ENCODE data around the gene SCAMP5. TPM values are rescaled to one million over a fixed set of nuclear protein-coding genes. Genes with fewer than 3 reads are reported as not detected.

Gene SCAMP5
- total RNA-seq, 1 donor from 2014 or later = 0.62 TPM

DNA sequence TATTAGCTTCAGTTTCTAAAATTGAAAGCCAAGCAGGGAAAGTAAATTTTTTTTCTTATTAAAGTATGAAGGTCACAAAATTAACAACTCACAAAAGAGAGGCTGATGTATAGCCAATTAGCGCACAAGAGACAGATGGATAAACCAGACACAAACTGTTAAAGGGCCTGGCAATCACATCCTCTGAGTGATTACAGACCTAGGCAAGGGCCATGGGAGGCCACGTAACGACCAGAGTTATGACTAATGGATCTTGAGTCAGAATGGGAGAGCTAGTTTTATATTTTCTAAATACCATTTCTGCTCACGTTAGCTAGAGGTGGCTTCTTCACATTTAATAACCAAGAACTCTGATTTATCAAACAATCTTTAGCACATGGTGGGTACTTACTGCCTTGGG, 17.8 kb upstream of the SCAMP5 start:
- DNase-seq = no peak

DNA sequence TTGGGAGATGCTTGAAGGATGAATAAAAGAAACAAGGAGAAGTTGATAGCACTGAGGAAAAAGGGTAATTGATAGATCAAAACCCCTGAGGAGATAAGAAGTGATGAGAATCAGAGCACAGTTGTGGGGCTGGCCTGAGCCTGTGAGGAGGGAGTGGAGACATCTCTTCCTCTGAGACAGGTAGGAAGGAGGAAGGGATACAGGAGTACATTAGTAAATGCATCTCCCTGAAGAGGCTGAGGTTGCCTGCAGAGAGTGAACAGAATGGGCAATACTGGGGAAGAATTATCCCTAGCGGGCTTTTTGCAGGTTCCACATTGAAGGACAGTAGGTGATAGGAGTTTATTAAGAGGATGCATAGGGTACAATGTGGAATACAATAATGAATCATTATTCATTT, 17.3 kb upstream of the SCAMP5 start:
- no peak for DNase-seq

DNA sequence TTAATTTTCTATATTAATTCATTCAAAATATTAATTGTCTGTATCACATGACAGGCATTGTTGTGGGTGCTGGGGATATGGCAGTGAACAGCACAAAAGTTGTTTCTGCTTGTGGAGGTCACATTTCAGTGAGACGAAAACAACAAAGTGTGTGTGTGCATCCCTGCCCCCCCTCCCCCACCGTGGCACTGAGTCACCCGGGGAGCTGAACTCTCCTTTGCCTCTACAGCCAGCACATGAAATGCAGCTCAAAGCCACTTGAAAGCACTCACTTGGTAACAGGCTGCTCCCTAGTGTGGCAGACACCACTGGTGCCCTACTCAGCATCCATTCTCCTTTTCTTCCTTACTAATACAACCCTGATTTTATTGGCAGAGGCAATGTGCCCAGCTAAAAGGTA, 16.9 kb upstream of the SCAMP5 start:
- no peak for DNase-seq

DNA sequence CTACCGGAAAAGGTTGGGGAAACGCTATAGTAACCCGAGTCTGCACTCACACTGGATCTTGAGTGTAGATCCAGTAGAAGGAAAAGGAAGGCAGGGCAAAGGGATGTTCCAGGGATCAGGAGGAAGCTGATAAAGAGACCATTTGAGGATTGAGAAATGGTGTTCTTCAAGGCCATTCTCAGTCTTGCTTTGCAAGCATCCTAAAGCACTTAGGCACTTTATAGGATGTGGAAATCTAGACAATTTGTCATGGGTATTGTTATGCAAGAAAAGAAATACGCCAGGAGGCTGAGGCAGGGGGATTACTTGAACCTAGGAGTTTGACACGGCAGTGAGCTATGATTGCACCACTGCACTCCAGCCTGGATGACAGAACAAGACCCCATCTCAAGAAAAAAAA, 13.2 kb upstream of the SCAMP5 start:
- DNase-seq = no peak

DNA sequence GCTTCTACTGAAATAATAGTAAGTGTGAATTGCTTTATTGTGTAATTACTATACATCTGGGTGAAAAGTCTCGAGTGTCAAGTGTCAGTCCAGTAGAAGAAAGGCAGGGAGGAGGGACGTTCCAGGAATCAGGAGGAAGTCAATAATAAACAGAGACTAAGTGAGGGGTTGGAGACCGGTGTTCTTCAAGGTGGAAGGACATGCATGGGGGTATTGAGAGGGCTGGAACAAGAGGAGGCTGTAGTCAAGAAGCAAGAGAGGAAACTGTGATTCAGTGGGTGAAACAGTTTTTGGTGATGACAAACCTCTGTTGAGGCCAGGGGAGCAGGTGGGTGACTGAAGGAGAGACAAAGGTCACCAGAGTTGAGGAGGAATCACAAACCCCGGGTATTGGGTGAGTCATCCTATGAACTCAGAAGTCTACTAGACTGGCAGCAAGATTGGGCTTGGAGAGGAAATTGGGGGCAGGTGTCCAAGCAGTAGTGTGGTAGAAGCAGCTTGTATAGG, 11.6 kb upstream of the SCAMP5 start:
- no peak for DNase-seq

DNA sequence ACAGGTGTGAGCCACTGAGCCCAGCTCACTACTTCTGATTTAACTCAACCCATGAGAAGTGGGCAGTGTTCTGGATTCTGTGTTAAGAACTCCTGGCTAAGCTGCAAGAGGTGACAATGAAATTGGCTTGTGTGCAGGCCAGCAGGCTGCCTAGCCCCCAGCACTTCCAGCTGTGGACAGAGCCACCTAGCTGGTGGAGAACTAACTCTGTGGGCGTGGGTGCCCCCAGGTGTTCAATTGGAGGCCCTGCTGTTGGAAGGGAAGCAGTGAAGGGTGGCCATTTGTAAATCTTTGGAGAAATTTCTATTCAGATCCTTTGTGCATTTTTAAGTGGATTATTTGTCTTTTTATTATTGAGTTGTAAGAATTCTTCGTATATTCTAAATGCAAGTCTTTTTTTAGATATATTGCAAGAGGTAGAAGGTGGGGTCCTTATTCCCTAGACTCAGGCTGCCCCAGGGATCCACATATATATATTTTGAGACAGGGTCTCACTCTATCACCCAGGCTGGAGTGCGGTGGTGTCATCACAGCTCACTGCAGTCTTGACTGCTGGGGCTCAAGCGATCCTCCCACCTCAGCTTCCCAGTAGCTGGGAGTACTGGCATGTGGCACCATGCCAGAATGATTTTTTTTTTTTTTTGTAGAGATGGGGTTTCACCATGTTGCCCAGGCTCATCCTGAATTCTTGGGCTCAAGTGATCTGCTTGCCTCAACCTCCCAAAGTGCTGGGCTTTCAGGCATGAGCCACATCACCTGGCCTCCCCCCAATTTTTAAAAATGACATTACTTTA, 7.2 kb upstream of the SCAMP5 start:
- no peak for DNase-seq

DNA sequence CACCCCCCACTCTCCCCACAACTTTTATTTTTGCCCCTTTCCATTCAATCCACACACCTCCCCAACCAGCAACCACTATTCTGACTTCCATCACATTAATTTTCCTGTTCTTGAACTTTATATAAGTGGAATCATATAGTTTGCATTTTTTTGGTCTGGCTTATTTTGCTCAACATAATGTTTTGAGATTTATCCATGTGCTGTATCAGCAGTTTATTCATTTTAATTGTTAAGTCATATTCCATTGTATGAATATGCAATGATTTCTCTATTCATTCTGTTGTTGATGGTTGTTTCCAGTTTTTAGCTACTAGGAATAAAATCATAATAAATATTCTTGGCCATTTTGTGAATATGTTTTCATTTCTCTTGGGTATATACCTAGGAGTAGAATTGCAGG, 5.8 kb upstream of the SCAMP5 start:
- DNase-seq = no peak

DNA sequence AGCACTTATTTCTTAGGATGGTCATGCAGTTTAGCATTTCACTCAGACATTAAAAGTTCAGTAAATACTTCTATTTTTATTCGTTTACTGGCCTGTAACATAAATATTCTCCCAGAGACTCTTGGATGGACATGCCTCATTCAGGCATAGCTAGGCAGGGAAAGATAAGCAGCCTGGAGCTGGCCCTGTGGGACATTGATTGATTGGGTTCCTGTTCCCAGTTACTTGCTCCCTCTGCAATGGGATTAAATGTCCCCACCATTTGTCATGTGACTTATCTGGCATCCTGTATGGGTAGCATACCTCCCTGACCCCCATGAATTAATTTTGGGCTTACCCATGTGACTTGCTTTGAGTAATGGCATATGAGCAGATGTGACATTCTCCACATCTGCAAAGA, 2.7 kb upstream of the SCAMP5 start:
- DNase-seq = no peak

DNA sequence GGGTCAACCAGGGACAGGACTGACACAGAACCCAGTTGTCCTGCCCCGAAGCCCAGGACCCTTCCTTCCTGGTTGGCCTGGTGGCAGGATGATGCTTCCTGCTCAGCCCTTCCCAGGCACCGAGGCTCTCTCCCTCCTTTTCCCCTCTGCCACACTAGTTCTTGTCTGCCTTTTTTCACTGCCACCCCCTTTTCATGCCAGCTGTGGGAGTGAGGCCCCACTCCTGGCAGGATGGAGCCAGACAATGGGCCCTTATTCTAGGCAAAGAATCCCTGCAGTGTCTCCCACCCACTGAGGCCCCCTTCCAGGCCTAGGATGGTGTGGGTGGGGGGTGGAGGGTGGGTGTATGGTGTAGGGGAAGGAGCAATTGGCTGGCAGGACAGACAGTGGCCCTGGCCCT, 1.1 kb upstream of the SCAMP5 start:
- no peak for DNase-seq

DNA sequence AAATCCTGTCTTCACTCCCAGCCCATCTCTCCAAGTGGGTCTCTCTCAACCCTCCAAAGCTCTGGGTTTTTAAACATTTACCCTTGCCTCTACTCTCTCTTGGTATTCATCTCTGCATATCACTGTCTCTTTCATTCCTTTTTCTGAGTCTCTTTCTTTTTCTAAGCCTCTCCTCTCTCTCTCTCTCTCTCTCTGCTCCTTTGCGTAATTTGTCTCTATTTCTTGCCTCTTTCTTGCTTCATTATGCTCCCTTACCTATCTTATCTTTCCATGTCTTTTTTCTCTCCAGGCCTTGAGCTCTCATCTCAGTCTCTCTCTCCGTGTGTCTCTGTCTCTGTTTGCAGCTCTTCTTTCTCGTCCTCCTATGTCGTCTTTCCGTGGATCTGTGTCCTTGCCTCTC, 678 bp upstream of the SCAMP5 start:
- DNase-seq = no peak

DNA sequence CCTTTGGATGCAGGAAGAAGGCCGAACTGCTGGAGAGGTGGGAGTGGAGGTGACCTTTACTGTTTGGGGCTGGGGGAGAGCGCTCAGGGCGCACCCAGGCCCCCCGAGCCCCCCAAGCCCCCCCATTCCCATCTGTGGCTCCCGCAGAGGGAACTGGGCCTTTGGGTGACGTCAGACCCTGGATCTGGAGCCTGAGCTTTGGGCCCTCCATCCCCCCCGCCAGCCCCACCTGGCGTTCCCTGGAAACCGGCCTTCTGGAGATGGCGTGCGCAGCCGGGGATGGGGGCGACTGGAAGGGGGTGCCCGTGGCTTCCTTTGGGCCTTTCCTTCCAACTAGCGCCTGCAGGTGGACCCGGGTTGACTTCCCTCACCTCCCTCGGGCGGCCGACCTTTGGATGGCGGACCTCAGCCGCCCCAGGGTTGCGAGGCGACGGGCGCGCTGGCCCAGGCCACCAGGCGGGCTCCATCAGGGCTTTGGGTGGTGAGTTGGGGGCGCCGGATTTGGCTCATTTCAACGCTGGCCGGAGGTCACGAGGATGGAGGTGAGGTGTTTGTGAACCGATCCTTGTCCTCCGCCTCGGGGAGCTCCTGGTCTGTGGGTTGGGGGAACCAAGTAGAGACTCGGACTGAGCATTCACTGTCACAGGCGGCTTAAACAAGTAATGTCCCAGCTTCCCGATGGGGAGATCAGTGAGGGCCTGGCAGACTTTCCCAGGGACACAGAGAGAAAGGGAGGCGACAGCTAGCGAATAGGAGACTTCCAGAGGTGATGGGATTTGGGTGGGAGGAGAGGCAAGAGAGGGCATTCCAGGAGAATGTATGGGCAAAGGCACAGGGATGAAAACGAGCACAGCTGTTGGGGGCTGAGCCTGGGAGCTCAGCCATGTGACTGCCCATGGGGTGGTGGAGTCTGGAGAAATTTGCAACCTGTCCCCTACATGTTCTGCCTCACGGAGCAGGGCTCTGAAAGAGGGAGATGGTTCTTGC, 709 bp downstream of the SCAMP5 start:
- DNase-seq = peak; percentile 41

DNA sequence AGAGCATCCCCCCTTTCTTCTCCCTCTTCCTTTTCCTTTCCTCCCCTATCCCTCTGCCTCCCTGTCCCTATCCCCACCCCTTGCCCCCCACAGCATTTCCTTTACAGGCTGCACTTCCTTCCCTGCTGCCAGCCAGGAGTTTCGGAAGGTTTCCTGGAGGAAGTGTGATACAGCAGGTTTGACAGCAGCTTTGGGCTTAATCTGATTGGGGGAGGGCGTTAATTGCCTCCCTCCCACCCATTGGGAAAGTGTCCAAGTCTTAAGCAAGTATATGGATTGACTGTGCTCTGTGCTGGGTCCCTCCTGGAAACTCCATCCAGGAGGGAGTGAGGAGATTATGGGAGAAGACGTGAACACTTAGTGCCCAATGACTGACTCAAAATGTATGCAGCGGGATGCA, 1.8 kb downstream of the SCAMP5 start:
- no peak for DNase-seq

DNA sequence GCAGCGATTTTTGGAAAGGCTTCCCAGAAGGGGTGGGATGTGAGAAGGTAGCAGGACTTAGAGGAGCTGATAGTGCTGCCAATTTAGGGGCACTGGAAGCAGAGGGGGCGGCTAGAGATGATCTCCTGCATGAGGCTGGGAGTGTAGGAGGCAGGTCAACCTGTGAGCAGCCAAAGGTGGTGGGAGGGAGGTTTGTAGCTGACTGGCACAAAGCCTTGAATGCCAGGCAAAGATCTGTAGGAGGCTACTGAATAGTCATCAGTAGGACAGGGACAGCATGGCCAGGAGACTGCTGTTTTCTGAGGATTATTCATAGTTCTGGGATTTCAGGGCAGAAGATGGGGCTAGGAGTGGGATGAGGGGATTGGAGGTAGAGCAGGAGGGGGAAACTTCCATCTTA, 2.2 kb downstream of the SCAMP5 start:
- DNase-seq = no peak

DNA sequence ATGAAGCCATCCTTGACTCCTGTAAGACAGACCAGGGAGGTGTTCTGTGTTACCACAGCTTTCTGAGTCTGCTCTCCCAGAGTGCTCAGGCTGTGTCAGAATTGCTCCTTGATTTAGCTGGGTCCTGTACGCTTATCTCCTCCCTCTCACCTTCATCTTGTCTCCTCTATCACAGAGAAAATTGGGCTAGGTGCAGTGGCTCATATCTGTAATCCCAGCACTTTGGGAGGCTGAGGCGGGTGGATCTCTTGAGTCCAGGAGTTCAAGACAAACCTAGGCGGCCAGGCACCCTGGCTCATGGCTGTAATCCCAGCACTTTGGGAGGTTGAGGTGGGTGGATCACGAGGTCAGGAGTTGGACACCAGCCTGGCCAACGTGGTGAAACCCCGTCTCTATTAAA, 5.9 kb downstream of the SCAMP5 start:
- no peak for DNase-seq

DNA sequence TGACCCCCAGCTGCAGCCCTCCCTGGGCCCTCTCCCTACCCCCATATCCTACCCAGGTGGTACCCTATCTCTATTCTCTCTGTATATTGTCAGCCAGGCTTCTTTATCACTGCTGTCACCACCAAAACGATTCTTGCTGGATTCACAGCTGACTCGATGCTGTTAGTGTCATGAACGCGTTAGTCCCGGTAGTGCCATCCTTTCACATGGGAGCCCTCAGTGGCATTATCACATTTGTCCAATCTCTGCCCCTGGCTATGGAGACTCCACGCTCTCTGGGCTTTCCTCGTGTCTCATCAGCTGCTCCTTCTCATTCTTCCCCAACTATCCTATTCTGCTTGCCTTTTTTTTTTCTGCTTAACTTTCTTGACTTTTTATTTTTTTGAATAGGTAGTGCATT, 7.0 kb downstream of the SCAMP5 start:
- no peak for DNase-seq

DNA sequence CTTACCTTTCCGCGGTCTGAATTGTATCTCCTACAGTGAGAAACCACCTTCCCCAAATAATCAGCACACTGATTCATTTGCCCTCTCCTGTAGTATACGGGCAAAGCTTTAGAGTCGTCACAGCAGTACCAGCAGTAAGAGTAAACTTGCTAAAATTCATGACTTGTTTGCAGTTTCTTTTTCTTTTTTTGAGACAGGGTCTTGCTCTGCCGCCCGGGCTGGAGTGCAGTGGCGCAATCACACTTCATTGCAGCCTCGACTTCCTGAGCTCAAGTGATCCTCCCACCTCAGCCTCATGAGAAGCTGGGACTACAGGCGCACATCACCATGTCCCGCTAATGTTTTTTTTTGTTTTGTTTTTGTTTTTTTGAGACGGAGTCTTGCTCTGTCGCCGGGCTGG, 11.9 kb downstream of the SCAMP5 start:
- DNase-seq = no peak

DNA sequence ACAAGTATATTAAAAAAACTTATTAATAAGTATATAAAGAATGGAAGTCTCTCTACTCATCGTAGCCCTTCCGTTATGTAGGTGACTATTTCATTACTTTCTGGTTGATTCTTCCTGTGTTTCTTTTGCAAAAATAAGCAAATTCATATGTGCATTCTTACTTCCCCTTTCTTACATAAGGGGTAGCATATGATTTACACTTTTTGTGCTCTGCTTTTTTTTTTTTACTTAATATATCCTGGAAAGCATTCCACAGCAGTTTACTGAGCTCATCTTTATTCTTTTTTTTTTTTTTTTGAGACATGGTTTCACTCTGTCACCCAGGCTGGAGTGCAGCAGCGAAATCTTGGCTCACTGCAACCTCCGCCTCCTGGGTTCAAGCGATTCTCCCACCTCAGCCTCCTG, 12.9 kb downstream of the SCAMP5 start:
- no peak for DNase-seq

DNA sequence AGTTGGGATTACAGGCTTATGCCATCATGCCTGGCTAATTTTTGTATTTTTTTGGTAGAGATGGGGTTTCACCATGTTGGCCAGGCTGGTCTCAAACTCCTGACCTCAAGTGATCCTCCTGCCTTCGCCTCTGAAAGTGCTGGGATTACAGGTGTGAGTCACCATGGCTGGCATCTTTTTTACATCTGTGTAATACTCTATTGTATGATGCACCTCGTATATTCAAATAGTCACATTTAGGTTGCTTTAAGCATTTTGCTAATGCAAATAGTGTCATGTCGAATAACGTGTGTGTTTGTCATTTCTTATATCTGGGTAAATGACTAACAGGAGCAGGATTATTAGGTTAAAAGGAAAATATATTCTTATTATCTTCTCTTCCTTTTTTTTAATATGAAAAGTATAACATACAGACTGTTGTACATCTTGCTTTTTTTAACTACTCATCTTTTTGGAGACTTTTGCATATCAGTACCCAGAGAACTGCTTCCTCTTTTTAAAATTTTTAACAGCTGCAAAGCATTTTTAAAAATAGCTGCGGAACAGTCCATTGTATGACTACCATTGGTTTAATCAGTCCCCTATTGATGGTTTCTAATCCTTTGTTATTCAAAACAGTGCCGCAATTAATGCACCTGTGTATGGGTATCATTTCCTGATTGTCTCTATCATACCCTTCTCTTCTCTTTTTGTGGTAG, 13.4 kb downstream of the SCAMP5 start:
- DNase-seq = no peak

DNA sequence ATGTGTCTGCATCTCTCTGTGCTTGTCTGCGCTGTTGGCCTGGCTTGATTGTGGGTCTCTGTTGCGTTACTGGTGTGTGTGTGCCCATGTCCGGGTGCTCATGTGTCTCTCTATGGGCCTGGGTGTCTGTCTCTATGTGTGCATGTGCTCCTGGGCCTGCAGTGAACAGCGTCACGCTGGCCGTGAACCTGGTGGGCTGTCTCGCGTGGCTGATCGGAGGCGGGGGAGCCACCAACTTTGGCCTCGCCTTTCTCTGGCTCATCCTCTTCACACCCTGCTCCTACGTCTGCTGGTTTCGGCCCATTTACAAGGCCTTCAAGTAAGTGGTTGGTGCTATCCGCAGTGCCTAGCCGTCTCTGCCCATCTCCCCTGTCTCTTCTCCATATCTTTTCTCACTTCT, 21.1 kb downstream of the SCAMP5 start:
- DNase-seq = no peak

DNA sequence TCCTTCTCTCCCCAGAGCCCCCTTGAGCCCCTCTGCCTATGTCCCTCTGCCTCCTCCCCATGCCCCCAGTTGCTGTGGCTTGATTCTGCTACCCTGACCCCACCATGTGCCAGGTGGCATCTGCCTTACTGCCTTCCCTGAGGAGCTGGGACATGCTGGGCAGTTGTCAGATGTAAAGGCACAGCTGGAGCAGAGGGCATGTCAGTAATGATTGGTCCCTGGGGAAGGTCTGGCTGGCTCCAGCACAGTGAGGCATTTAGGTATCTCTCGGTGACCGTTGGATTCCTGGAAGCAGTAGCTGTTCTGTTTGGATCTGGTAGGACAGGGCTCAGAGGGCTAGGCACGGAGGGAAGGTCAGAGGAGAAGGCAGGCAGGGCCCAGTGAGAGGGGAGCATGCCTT, 24.6 kb downstream of the SCAMP5 start:
- DNase-seq = no peak

DNA sequence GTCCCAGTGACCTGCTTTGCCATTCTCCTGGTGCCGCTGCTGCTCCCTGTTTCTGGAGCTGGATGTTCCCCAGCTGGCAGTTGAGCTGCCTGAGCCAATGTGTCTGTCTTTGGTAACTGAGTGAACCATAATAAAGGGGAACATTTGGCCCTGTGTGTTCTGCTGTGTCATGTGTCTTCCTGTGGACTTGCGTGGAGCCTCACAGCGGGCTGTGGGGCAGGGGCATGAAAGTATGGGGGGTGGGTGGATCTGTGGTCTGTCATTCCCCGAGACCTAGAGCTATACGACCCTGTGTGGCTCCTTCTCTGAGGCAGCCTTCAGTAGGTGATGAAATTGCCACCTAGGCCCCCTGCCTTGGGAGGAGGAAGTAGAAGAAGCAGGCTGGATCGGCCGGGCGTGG, 26.0 kb downstream of the SCAMP5 start:
- no peak for DNase-seq

DNA sequence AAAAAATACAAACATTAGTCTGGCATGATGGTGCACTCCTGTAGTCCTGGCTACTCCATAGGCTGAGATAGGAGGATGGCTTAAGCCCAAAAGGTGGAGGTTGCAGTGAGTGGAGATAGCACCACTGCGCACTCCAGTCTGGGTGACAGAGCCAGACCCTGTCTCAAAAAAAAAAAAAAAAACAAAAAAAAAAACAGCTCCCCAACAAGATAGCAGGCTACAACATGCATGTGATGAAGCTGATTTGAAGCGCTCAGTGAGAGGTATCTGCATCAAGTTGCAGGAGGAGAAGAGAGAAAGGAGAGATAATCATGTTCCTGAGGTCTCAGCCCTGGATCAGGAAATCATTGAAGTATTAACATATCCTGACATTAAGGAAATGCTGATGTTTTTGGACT, 27.4 kb downstream of the SCAMP5 start:
- DNase-seq = no peak
